Measurements from ENCODE around the gene DDX59.

DNA sequence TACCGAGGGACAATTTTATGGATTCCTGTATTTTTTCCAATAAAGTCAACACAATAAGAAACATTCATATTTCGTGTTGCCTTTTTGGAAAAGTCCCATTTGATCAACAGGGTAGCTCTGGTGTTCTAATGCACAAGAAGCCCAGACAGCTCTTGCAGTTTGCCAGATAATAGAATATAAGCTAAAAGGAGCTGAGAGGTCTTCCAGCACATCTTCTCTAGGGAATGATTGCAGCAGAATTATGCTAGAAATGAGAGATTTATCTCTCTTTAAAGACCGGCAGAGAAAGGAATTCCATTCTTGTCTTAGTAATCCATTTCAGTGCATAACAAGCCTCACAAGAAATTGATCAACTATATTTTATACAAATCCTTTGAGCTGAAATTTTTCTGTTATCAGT, 25.0 kb upstream of the DDX59 start:
- TF ChIP-seq, protein P1, sequence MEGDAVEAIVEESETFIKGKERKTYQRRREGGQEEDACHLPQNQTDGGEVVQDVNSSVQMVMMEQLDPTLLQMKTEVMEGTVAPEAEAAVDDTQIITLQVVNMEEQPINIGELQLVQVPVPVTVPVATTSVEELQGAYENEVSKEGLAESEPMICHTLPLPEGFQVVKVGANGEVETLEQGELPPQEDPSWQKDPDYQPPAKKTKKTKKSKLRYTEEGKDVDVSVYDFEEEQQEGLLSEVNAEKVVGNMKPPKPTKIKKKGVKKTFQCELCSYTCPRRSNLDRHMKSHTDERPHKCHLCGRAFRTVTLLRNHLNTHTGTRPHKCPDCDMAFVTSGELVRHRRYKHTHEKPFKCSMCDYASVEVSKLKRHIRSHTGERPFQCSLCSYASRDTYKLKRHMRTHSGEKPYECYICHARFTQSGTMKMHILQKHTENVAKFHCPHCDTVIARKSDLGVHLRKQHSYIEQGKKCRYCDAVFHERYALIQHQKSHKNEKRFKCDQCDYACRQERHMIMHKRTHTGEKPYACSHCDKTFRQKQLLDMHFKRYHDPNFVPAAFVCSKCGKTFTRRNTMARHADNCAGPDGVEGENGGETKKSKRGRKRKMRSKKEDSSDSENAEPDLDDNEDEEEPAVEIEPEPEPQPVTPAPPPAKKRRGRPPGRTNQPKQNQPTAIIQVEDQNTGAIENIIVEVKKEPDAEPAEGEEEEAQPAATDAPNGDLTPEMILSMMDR (IDR thresholded peaks at IDR 0.05 in 2 of 3, conservative IDR thresholded peaks at IDR 0.05 in 1 of 3; ENCODE audit: borderline replicate concordance in 1 of 3, insufficient read depth in 1 of 3, low read depth in 2 of 3, low read length in 2 of 3), result no peak
- TF ChIP-seq JUND (IDR thresholded peaks at IDR 0.05) (no peak), EZH2 (IDR thresholded peaks at IDR 0.05) (no peak)
- TF ChIP-seq, protein P2, sequence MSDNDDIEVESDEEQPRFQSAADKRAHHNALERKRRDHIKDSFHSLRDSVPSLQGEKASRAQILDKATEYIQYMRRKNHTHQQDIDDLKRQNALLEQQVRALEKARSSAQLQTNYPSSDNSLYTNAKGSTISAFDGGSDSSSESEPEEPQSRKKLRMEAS (IDR thresholded peaks at IDR 0.05), result no peak
